HG03460 (cell line): ENCODE data around the gene DNASE1L3.
"Not testable (repeated sequence)": the region's sequence is repeated elsewhere in the genome, so short reads cannot be mapped to it uniquely, and the experiment has no call there.

Source experiments
- ATAC-seq: cut with Tn5 transposase; IDR thresholded peaks from one replicate; pipeline ENCODE4 v1.9.1; 2021; ENCODE audit not compliant: unreplicated experiment

The DNASE1L3 gene

GRCh38 chr3:58202917-58203360 is 7.8 kb downstream of the DNASE1L3 start:
- peak; percentile 69 for ATAC-seq

- not testable (repeated sequence) for ATAC-seq
These were observed 9.3 kb downstream of the DNASE1L3 start for GRCh38 chr3:58201451-58201850.

DNA sequence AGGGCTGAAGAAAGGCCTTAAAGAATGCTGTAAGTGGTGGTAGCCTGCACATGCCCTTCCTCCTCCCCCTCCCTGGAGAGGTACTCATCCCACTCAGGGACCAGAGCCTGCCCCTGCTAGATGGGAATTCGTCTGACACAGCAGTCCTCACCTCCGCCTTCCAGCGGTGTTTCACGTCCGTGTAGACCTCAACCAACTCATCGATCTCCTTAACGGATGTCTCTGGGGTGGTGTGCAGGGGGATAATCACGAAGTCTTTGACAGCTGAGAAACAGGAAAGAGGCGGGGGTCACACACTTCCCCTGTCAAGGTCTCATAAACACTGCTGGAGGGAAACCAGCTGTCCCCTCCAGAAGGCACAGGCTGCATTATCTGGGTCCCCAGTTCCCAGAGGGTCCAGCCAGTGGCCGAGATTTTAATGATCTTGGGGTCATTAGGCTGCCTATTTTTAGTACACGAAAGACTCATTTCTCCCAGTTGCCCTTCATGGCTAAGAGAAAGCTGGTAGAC is 9.9 kb downstream of the DNASE1L3 start:
- no peak for ATAC-seq

DNA sequence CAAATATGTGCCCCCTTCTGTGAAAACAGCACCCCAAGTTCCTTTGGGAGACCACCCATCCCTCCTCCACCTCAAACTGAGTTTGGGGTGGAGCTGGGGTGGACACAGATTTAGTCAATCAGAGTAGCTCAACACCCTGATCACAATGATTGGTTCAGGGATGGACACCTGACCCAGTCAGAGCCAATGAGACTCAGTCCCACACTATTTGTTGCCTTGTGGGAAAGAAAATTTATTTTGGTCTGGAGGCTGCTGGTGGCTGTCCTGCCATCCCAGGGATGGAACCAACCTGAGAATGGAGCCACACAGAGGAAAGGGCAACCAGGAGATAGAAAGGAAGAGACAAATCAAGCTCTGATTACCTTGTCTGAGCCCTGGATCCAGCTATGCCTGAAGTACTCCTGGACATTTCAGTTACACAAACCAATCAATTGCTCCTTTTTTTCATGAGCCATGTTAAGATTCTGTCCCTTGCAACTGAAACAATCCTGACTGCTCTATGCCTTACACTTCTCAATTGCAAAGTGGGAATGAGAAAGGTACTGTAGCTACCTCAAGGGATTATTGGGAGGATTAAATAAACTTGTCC is 10.6 kb downstream of the DNASE1L3 start:
- ATAC-seq, result no peak

DNA sequence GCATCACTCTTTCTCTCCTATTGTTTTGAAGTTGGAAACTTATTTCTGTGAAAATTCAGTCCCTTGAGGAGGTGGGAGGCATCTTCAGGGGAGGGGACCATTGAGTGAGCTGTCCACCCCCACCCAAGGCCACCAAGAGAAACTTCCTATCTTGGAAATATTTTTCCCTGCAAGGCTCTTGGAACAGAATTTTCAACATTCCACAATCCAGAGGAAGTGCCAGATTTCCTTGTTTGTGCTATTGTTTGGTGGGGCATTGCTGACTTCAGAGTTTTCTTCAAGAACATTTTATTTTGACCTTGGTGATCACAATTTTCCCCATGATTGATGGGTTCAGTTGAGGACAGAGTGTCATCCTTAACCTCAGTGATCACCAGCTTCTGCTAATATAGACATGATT is 12.0 kb downstream of the DNASE1L3 start:
- no peak for ATAC-seq

- no peak for ATAC-seq
These were observed 12.4 kb downstream of the DNASE1L3 start for GRCh38 chr3:58198362-58198761.

DNA sequence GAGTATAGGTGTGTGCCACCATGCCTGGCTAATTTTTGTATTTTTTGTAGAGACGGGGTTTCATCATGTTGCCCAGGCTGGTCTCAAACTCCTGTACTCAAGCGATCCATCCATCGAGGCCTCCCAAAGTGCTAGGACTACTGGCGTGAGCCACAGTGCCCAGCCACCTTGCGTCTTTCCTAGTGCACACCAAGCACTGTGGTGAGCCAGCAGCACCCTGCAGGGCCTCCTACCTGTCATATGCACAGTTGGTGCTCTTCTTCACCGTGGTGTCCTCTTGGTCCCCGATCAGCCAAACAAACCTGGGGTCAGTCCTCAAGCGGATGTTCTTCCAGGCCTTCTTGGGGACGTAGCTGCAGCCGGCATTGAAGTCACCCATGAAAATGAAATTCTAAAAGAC is 13.2 kb downstream of the DNASE1L3 start:
- no peak for ATAC-seq

- no peak for ATAC-seq
These were observed 16.9 kb downstream of the DNASE1L3 start for GRCh38 chr3:58193682-58194407.

- ATAC-seq, result no peak
These were observed 18.7 kb downstream of the DNASE1L3 start for GRCh38 chr3:58192069-58192468.

GRCh38 chr3:58191361-58191991 is 19.3 kb downstream of the DNASE1L3 start:
- ATAC-seq, result no peak

GRCh38 chr3:58190882-58191281 is 19.9 kb downstream of the DNASE1L3 start:
- no peak for ATAC-seq

DNA sequence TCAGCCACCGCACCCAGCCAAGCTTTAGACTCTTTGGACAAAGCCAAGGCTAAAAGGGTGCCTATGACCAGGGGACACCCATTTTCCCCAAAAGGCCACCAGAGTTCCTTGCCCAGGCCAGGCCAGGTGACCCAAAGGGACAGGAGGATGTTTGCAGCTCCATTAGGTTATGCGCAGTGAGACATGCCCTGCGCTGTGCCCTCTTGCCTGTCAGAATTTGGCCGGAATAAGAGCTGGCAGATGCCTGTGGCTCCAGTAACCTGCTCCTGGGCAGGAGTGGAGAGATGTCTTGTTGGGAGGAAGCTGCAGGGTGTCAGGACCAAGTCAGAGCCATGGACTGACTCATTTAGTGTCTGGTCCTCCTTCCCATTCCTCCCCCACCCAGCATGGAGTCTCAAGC is 20.5 kb downstream of the DNASE1L3 start:
- no peak for ATAC-seq

GRCh38 chr3:58189691-58190090 is 21.1 kb downstream of the DNASE1L3 start:
- ATAC-seq, result no peak

DNA sequence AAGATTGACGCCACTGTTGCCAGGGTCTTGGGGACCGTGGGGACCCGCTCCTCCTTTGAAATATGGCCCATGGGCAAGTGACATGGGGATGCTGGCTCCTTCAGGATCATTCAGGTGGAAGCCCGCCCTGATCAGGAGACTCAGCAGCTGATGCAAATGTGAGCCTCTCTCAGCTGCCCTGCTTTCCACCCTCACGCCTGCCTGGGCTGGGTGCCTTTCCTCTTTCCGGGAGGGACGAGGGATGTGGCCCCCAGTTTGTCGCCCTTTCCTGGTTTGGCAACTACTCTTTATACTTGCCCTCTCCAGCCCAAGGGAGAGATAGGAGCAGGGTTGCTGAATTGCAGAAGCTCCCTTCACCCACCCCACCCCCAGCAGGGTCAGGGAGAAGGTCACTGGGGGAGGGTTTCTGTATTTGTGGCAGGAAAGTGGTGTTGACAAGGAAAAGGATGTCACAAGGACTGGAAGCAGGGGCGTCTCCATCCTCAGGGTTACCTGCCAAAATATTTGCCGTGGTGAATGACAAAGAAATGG is 21.8 kb downstream of the DNASE1L3 start:
- no peak for ATAC-seq

- no peak for ATAC-seq
These were observed 22.6 kb downstream of the DNASE1L3 start for GRCh38 chr3:58188173-58188564.

- ATAC-seq, result no peak
These were observed 25.8 kb downstream of the DNASE1L3 start for GRCh38 chr3:58184982-58185360.

GRCh38 chr3:58184309-58184981 is 26.3 kb downstream of the DNASE1L3 start:
- ATAC-seq, result no peak

- ATAC-seq, result no peak
These were observed 26.9 kb downstream of the DNASE1L3 start for GRCh38 chr3:58183891-58184290.

- ATAC-seq, result no peak
These were observed 27.6 kb downstream of the DNASE1L3 start for GRCh38 chr3:58183221-58183620.

DNA sequence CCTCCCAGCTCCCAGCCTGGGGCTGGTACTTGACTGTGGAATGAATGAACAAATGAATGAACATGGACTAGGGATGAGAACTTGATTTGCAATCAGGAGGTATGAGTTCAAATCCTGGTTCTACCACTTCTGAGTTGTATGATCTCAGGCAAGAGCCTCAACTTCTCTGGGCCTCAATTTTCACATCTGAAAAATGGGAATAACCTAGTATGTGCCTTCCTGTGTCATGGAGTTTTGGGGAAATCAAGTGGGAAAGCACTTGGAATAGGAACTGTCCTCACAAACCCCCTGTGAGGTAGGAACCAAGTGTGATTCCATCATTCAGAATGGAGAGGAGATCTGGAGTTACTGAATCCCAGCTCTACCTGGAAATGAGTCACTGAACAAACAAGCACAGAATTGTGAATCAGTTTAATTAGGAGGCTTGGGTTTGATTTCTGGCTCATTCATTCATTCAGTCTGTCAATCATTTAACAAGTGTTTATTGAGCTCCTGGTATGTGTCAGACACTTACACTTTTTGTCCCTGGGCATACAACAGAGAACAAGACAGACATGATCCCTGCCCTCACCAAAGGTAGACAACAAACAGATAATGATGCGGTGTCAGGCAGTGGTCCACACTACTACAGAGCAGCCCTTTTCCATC is 29.7 kb downstream of the DNASE1L3 start:
- no peak for ATAC-seq
